ENCODE results near the gene SLC7A8.
A peak's percentile ranks its signal among the peaks of the same experiment; 100 is the strongest.

DNA sequence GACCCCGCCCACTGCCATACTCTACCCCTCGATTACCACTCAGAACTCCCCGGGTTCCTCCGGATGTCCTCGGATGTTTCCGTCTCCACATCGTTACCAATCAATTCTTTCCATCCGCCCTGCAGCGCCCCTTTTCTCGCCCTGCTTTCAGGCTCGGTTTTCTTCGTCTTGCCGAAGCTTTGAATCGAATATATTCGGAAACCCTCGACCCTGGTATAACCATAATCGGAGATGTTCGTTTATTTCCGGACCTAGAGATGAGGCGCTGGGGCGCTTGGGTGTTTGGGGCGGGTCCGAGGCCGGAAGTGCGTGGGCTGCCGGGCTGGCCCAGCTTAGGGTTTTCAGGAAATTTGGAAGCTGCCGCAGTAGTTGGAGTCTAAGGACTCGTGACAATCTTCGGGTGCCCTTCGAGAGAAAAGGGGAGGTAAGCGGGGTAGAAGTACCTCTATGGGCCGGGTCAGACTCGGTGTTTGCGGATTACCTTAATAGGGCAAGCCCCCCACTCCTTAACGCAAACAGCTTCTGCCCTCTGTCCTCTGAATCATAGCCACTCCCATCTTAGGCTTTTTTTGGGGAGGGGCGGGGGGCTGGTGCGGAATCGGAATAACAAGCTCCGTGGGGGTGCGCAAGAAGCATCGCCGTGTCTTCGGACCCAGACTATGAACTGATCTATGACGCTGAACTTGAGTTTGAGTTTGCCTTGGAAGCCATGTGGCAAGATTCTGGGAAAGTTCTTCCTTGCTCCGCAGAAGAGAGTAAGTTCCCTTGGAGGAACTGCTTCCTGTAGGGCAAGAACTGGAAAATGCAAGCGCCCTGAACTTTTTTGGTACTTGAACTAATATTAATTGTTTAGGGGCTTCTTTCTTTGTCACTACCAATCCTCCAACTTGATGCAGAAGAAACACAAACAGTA is 88.0 kb downstream of the SLC7A8 start, which contains the start of gene C14orf119:
- TF ChIP-seq, protein P1, sequence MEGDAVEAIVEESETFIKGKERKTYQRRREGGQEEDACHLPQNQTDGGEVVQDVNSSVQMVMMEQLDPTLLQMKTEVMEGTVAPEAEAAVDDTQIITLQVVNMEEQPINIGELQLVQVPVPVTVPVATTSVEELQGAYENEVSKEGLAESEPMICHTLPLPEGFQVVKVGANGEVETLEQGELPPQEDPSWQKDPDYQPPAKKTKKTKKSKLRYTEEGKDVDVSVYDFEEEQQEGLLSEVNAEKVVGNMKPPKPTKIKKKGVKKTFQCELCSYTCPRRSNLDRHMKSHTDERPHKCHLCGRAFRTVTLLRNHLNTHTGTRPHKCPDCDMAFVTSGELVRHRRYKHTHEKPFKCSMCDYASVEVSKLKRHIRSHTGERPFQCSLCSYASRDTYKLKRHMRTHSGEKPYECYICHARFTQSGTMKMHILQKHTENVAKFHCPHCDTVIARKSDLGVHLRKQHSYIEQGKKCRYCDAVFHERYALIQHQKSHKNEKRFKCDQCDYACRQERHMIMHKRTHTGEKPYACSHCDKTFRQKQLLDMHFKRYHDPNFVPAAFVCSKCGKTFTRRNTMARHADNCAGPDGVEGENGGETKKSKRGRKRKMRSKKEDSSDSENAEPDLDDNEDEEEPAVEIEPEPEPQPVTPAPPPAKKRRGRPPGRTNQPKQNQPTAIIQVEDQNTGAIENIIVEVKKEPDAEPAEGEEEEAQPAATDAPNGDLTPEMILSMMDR (IDR thresholded peaks at IDR 0.05; ENCODE audit: low read depth, low read length, missing input control): no peak
- TF ChIP-seq, protein P2, sequence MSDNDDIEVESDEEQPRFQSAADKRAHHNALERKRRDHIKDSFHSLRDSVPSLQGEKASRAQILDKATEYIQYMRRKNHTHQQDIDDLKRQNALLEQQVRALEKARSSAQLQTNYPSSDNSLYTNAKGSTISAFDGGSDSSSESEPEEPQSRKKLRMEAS (IDR thresholded peaks at IDR 0.05): peak; percentile 49
- TF ChIP-seq JUND (IDR thresholded peaks at IDR 0.05): peak; percentile 37 to 74
- TF ChIP-seq RAD21 (IDR thresholded peaks at IDR 0.05): no peak
- peak; percentile 78 to 87 for TF ChIP-seq EGR1 (IDR thresholded peaks at IDR 0.05; ENCODE audit: low read depth in 2 of 2)
- peak; percentile 50 for TF ChIP-seq TAF1 (conservative IDR thresholded peaks at IDR 0.05)

Measured in liver (tissue), 3 donors.